ENCODE results near the gene KIAA0319L.
"Not testable (repeated sequence)": the region's sequence is repeated elsewhere in the genome, so short reads cannot be mapped to it uniquely, and the experiment has no call there.

The KIAA0319L gene

DNA sequence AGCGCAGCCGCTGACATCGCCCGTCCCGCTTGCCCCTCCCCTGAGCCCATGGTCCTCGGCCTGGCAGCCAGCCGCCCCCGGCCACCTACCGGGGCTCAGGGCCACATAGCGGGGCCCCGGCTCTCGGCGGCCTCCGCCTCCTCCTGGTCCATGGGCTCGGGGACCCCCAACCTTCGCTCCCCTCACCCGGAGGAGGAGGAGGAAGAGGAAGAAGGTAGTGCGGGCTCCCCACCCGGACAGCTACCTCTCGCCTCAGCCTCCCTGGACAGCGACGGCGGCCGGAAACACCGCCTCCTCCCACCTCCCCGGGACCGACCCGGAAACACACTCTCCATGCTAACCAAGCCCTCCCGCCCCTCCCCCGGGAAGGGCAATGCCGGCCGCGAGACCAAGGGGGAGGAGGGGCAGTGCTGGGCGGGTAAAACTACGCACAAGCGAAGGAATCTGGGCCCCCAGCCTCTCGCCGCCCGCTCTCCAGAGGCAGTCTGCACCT, at the start of gene KIAA0319L:
Gene KIAA0319L (minus strand): TSS at position 286 of the 493 bp plus-strand sequence. CDS start 2,912 bp downstream, outside the sequence.
- DNase-seq = no peak

DNA sequence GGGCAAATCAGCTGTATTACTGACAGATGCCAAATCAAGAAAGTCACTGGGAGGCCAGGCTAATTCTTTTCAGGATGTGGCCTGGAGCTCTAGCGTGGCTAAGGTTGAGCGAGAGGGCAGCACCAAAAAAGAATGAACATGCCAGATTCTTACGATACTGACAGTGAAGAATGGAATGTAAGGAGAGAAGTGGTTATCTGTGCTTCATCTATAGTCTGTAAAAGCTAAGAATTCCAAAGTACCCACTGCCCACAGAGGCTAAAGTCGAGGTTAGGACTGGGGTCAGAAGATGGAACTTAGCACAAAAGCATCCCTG, 48.6 kb upstream of the KIAA0319L start:
- no peak for DNase-seq

DNA sequence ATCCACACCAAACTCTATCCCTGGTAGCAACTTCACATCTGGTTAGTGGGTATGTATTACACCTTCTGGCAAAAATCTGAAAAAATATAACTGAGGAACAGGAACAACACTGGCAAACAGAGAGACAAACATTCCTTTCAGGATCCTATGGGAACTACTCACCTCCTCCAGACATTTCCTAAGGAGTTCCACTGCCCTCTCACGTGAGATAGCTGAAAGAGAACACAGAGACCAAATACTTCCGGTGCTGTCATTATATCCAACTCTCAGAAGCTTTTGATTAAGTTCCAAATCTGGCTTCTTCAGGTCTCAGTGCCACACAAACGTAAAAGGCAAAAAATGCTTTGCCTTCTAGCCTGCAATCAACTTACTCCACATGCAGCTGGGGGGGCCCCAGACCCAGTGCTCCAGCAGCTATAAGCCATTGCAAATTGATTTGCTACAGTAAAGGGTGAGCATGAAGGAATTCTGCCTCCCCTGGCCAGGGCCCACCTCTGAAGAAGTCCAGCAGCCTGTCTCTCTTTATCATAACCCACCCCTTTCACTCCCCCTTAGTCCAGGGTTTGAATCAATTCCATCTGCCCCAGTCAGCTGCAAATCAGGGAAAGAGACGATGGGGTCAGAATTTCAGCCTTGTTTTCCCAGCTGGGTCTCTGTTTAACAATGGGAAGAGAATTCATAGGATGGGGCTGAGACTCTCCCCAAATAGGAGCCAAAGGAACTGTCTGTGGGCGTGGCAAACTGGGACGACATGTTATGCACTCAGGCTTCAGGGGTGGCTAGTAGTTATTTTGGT, 48.1 kb upstream of the KIAA0319L start:
- no peak for DNase-seq

DNA sequence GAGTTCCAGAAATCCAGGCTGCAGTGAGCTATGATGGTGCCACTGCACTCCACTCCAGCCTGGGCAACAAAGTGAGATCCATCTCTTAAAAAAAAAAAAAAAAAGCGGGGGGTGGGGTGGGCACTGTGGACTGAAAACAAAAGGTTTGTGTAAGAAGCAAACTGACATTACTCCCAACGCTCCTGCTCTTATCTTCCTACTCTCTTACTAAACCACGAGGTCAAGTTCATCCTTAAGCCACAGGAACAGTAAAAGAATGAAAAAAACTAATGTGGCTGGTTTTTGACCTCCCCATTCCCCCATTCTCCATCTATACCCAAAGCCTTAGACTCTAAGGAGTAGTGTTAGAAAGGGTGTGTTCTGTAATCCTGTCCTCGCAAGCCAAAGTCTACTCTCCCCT, 46.7 kb upstream of the KIAA0319L start:
- no peak for DNase-seq

DNA sequence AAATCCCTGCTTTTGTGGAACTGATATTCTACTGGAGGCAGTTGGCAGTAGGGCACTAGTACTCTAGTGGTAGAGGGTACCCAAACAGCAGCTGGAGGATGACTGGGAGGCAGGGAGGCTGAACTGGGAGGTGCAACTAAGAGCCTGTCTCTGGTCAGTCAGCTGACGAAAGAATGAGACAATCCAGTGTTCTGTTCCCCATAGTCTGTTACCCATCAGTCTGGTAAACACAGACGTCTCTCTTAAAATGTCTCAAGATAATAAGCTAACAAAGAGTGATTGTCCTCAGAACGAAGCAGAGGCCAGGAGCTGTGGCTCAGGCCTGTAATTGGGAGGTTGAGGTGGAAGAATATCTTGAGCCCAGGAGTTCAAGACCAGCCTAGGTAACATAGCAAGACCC, 46.3 kb upstream of the KIAA0319L start:
- no peak for DNase-seq

DNA sequence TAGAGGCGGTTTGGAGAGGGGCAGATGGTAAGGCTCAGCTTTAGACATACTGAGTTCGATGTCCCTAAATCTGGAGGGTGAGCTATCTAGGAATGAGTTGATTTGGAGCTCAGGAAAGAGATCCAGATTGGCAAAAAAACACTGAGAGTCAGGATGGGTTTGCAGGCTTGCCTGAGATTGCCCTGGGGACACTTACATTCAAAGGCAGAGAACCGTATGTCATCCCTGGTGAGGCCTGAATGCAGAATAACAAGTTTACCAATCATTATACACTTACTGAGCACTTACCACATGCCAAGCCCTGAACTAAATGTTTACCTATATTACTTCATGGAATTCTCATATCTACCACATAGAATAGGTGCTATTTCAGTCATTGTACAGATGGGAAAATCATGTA, 43.4 kb upstream of the KIAA0319L start:
- no peak for DNase-seq

DNA sequence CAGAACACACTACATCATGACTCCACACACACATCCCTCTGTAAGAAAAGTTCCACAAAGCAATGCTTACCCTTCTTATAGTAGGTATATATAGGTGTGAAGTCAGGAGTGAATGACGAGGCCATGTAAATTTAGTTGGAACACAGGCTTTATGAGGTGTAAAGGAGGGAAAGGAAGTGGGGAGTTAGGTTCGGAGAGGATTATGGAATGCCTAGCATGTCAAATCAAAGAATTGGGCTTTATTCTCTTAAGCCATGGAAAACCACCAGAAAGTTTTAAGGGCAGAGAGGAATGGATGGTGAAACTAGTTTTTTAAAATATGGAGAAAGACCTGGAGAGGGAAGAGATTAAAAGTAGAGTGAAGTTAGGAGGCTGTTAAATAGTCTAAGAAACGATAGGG, 42.2 kb upstream of the KIAA0319L start:
- DNase-seq = no peak

DNA sequence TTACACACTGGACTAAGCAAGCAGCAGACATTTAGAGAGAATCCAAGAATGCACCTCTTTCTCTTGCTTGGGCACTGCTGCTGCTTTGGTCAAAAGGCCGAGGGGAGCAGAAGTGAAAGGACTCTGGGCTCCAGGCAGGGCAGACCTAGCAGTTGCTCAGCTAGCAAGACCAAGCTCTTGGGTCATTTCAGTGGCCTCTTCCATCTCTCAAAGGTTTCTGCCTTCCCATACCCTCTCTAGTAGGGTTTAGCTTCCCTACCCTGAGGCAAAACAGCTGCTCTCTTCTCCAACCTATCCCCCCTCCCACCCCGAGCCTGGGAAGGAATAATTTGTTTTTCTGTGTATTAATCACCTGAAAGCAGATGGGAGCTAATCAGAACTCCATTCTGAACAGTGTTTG, 41.7 kb upstream of the KIAA0319L start:
- no peak for DNase-seq

DNA sequence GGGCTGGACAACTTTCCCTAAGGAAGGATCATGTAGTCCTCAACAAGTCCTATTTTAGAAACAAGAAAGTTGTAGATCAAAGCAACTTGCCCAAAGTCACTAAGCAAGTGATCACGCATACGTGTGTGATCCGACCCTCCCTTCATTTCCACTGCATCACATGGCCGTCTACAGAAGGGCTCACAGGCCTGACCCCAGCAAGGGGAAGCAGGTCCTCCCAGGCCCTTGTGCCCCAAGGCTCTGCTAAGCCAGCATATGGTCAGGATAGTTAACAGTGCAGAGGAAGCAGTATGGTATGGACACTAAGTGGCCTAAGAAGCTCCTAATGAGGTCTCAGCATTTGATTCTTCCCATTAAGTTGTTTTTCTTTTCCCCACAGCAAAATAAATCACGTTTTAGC, 40.7 kb upstream of the KIAA0319L start:
- DNase-seq = no peak

DNA sequence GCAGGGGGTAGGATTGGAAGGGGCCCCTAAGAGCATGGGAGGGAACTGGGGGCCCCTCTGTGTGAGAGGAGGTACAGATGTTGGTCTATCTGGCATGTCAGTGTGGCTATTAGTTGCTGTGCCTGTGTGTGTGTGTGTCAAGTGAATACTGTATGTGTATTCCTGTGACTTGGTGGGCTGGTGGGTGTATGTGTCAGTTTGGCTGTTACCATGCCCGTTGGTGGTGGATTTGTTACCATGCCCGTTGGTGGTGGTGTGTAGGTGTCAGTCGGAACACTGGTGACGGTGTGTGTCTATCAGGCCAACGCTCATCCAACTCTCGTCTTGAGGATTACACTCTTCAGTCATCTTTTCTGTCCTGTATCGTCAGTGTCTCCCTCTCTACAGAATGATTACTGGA, 38.5 kb upstream of the KIAA0319L start:
- no peak for DNase-seq

DNA sequence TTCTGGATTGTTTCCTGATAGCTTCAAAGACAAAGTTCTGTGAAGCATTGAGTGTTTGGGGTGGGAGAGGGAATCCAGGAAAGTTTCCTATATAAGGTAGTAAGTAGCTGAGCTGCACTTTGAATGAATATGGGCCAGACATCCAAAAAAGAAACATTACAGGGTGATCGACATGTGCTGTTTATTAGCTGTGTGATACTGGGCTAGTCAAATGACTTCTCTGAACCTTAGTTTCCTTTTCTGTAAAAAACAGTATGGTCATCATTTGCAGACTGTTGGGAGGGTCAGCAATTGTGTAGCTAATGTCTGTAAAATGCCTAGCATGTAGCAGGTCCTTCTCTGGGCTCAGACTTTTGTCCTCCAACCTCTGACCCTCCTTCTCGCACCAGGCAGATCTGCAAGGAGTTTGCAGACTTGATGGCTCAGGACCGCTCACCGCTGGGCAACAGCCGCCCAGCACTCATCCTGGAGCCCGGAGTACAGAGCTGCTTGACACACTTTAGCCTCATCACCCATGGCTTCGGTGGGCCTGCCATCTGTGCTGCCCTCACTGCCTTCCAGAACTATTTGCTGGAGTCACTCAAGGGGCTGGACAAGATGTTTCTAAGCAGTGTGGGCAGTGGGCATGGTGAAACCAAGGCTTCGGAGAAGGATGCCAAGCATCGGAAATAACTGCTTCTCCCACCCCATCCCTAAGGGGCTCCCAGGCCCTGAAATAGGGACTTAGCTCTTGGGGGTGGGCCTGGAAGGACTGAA, 37.0 kb upstream of the KIAA0319L start:
- no peak for DNase-seq

DNA sequence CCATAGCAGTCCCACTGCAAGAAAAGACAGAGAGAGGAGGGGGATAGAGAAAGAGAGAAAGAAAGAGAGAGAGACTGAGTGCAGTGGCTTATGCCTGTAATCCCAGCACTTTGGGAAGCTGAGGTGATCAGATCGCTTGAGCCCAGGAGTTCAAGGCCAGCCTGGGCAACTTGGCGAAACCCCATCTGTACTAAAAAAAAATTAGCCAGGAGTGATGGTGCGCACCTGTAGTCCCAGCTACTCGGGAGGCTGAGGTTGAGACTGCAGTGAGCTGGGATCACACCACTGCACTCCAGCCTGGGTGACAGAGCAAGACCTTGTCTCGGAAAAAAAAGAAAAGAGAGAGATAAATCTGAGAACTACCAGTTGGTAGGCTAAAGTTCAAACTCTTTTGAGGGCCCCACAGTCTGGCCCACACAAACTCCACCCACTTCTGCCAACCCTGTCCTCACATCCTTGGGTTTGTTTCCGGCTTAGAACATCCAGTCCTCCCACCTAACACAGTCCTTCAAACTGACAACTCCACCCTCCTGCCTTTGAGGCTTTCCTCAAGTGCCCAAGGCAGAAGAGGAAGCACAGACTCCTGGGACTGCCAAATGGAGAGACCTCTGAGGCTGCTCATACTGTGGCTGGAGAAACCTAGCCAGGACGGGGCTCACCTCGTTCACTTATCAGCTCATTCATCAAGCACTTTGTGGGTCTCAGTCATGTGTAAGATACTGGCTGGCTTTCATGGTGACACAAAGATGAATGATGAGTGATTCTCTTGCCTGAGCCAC, 36.0 kb upstream of the KIAA0319L start:
- no peak for DNase-seq

DNA sequence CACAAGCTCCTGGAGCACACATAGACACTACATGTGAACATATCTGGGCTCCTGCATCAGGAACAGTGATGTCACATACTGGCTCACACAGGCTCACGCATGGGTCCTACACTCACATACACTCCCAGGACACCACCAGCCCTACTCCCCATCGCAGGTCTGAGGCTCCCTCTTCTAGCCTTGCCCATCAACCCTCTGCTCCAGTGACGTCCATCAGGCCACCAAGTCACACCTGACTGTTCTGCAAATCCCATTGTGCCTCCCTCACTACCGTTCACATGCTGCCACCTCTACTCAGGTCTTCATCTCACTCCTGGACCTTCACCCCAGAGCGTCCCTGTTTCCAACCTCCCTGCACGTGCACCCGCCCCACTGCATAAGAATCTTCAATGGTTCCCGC, 34.0 kb upstream of the KIAA0319L start:
- DNase-seq = no peak

DNA sequence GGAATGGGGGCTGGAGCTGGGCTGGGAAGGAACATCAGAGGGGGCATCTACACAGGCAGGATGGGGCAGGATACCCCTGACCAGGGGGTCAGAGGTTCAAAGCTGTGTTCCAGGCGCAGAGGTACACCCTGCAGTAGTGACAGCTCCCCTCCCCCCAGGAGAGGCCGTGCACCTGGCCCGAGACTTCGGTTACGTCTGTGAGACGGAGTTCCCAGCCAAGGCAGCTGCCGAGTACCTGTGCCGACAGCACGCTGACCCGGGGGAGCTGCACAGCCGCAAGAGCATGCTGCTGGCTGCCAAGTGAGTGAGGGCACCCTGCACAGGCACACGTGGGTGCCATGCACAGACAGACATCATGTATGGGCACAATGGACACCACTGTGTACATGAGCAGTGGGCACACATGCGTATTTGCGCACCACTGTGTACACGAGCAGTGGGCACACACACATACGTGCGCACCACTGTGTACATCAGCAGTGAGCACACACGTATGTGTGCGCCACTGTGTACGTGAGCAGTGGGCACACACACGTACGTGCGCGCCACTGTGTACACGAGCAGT, 33.4 kb upstream of the KIAA0319L start:
- DNase-seq = no peak

DNA sequence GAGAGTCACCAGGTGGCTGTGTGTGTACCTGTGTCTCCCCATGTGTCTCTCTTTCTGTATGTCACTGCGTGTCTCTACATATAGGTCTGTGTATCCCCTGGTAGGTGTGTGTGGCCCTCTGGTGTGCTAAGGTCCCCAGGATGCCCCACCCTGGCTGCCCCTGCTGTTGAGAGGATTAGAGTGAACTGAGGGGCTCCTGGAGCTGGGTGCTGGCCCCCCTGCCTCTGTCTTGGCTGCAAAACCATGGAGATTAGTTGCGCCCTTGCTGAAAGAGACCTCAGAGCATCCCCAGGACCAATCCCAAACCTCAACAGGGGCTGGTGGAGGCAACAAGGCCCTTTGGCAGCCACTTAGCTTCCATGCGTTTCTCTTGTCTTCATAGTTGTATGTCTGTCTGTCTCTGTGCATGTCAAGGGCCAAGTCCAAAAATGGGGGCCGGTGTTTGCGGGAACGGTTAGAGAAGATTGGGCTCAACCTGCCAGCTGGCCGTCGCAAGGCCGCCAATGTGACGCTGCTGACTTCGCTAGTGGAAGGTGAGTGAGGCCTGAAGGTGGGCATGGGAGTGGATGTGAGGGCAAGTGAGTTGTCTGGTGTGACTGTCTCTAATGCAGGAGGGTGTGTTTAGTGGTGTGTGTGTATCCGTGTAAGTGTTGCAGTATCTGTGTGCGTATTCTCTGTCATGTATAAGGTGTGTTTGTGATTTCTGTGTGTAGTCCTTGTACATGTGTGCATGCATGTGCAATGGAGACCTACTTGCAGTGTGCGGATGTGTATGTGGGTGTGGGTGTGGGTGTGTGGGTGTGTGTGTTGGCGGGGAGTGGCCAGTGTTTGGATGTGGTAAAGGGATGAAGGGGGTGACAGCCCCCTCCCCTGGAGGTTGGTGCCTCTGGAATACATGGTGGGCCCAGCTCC, 32.6 kb upstream of the KIAA0319L start:
- DNase-seq = no peak

DNA sequence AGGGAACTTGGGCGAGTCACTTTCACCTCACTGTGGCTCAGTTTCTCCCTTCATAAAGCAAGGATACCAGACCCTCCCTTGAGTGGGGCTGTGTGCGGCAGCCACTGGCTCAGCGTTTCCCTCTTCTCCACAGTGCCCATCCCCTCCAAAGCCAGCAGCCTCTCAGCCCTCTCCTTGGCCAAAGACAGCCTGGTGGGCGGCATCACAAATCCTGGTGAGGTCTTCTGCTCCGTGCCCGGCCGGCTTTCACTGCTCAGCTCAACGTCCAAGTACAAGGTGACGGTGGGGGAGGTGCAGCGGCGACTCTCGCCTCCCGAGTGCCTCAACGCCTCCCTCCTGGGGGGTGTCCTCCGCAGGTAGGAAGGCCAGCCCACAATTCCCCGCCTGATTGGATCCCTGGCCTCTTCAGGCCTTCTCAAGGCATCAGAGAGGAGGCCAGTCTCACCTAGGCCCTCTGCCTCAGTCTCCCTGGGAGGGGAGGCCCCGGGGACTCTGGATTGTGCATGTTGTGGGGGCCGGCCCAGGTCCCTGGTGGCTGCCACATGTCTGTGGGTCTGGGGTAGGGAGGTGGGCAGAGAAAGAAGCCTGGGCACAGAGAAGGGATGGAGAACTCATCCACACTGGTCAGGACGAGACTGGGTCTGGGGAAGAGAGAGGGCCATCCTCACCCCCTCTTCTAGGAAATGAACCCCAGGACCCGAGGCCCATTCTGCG, 31.2 kb upstream of the KIAA0319L start:
- no peak for DNase-seq

DNA sequence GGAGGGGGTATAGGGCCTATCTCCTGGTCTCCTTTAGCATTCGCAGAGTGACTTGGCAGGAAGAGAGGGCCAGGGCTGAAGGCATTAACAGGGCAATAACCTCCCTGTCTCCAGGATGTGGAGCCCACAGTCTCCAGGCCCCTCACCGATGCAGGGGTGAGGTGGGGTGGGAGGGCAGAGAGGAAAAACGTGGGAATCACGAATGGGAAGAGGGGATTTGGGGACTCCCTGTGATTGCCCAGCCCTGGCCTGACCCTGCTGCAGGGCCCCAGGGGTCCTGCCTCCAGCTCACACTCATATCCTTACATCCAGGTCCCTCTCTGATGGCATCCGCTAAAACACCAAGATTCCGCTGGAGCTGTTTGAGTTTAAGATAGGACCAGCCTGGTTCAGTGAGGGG, 30.5 kb upstream of the KIAA0319L start:
- no peak for DNase-seq

DNA sequence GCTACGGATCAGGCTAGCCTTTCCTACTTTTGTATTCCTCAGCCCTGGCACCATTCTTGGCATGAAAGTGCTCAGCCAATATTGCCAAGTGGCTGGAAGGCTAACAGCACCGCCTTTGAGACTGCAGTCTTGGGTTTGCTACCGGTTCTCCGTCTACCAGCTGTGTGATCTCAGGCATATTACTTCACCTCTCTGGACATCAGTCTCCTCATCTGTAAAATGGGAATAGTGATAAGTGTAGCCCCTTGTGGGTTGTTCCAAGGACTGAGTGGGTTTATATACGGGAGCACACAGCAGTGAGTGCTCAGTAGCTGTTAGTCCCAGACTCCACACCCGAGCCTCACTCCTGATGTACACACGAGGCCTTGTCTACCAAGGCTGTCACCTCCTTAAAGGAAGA, 29.6 kb upstream of the KIAA0319L start:
- no peak for DNase-seq

DNA sequence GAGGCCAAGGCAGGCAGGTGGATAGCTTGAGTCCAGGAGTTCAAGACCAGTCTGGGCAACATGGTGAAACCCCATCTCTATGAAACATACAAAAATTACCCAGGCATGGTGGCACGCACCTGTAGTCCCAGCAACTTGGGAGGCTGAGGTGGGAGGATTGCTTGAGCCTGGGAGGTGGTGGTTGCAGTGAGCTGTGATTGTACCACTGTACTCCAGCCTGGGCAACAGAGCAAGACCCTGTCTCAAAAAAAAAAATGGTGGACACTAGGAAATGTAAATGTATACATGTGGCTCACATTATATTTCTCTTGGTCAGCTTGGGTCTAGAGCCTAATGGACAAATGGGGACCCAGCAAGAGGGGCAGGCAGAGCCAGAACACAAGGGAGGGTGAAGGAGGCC, 28.6 kb upstream of the KIAA0319L start:
- DNase-seq = not testable (repeated sequence)

DNA sequence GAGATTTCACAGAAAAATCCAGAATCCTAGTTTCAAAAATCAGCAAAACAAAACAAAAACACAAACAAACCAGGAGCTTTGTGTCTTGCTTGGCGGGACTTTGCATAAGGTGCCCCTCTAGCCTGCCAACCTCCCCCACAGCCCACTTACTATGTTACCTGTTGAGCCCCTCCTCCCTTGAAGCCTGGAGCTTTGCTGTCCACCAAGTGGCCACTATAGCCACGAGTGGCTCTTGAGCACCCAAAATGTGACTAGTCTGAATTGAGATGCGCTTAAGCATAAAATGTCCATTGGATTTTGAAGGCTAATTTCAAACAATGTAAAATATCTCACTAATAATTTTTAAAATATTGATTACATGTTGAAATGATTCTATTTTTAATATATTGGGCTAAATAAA, 28.1 kb upstream of the KIAA0319L start:
- no peak for DNase-seq

DNA sequence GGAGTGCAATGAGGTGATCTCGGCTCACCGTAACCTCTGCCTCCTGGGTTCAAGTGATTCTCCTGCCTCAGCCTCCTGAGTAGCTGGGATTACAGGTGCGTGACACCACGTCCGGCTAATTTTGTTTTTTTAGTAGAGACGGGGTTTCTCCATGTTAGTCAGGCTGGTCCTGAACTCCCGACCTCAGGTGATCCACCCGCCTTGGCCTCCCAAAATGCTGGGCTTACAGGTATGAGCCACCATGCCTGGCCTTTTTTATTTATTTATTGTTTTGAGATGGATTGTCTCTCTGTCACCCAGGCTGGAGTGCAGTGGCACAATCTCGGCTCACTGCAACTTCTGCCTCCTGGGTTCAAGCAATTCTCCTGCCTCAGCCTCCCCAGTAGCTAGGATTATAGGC, 24.4 kb upstream of the KIAA0319L start:
- DNase-seq = not testable (repeated sequence)

Measured in CD4-positive, alpha-beta T cell treated with Interleukin-21 for 1 hour (primary cell).